GM23338 (cell line): ENCODE data around the gene TOLLIP.
"Not testable (repeated sequence)": the region's sequence is repeated elsewhere in the genome, so short reads cannot be mapped to it uniquely, and the experiment has no call there.

ENCODE experiments used
- REST ChIP-seq: IDR thresholded peaks from one replicate; pipeline ENCODE4 v1.6.1; 2018; ENCODE audit warnings: antibody characterized with exemption; ENCODE audit not compliant: unreplicated experiment
- TF ChIP-seq, protein P1 (sequence below), 2 experiments: fragments of 200-600 bp in 1 of 2; sonication (generic) in 1 of 2; conservative IDR thresholded peaks; 2 replicates each; pipeline versions ENCODE4 v1.5.1 to v1.6.1; 2016 to 2017; ENCODE audit warnings: antibody characterized with exemption in 2 of 2, low read depth in 2 of 2, mild to moderate bottlenecking in 2 of 2, moderate library complexity in 1 of 2

DNA sequence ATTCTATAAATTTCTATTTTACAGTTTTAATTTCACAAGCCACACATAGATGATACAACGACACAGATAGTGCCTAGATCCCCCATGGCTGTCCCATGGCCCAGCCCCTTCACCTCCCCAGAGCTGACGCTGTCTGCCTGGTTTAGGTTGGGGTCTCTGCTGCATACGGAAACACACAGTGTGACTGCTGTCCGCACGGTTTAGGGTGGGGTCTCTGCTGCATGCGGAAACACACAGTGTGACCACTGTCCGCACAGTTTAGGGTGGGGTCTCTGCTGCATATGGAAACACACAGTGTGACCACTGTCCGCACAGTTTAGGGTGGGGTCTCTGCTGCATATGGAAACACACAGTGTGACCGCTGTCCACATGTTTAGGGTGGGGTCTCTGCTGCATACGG, 31.8 kb upstream of the TOLLIP start:
- TF ChIP-seq, protein P1, sequence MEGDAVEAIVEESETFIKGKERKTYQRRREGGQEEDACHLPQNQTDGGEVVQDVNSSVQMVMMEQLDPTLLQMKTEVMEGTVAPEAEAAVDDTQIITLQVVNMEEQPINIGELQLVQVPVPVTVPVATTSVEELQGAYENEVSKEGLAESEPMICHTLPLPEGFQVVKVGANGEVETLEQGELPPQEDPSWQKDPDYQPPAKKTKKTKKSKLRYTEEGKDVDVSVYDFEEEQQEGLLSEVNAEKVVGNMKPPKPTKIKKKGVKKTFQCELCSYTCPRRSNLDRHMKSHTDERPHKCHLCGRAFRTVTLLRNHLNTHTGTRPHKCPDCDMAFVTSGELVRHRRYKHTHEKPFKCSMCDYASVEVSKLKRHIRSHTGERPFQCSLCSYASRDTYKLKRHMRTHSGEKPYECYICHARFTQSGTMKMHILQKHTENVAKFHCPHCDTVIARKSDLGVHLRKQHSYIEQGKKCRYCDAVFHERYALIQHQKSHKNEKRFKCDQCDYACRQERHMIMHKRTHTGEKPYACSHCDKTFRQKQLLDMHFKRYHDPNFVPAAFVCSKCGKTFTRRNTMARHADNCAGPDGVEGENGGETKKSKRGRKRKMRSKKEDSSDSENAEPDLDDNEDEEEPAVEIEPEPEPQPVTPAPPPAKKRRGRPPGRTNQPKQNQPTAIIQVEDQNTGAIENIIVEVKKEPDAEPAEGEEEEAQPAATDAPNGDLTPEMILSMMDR (conservative IDR thresholded peaks at IDR 0.05; ENCODE audit: low read depth in 2 of 2), result not testable (repeated sequence)
- TF ChIP-seq REST, result not testable (repeated sequence)
